IMR-90 (cell line): ENCODE measurements around the gene HSD17B14.

Source experiments
- CEBPB ChIP-seq: IDR thresholded peaks from 2 replicates; pipeline ENCODE4 v1.6.1; 2012; ENCODE audit warnings: low read depth, low read length, improper control_type of control experiment
- MAFK ChIP-seq: IDR thresholded peaks from 2 replicates; pipeline ENCODE4 v1.6.1; 2012; ENCODE audit warnings: low read depth, low read length, improper control_type of control experiment
- MXI1 ChIP-seq: IDR thresholded peaks from 2 replicates; pipeline ENCODE4 v1.6.1; 2012; ENCODE audit warnings: low read depth, mild to moderate bottlenecking, low read length, moderate library complexity, borderline replicate concordance
- POLR2A ChIP-seq: IDR thresholded peaks from 2 replicates; pipeline ENCODE4 v1.6.1; 2012; ENCODE audit warnings: mild to moderate bottlenecking, low read depth, low read length
- TF ChIP-seq, protein P1 (sequence below): conservative IDR thresholded peaks from 2 replicates; pipeline ENCODE4 v1.5.1; 2012; ENCODE audit warnings: mild to moderate bottlenecking, low read depth, low read length, improper control_type of control experiment

DNA sequence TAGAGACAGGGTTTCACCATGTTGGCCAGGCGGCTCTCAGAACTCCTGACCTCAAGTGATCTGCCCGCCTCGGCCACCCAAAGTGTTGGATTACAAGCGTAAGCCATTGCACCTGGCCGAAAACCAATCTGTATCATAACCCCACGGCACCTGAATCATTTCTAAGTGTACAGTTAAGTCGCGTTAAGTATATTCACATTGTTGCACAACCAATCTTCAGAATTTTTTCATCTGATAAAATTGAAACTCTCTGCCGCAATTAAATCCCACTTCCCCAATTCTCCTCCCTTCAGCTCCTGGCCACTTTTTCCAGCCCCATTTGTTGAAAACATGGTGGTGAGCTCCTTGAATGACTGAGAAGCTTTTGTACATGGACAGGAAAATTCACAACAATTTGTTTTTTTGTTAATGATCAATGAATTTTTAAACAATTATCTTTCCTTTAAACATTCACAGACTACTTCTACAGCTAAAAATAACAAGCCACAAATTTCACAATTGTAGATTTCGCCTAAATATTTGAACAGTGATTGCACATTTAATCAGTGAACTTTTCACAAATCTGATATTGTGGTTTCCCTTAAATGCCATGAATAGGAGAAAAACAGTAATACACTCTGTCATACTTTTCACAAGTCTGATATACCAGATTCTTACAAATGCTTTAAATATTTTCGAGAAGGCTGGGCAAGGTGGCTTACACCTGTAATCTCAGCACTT, 67.1 kb downstream of the HSD17B14 start:
- TF ChIP-seq CEBPB (no peak), MAFK (no peak), POLR2A (no peak), MXI1 (no peak)
- TF ChIP-seq, protein P1, sequence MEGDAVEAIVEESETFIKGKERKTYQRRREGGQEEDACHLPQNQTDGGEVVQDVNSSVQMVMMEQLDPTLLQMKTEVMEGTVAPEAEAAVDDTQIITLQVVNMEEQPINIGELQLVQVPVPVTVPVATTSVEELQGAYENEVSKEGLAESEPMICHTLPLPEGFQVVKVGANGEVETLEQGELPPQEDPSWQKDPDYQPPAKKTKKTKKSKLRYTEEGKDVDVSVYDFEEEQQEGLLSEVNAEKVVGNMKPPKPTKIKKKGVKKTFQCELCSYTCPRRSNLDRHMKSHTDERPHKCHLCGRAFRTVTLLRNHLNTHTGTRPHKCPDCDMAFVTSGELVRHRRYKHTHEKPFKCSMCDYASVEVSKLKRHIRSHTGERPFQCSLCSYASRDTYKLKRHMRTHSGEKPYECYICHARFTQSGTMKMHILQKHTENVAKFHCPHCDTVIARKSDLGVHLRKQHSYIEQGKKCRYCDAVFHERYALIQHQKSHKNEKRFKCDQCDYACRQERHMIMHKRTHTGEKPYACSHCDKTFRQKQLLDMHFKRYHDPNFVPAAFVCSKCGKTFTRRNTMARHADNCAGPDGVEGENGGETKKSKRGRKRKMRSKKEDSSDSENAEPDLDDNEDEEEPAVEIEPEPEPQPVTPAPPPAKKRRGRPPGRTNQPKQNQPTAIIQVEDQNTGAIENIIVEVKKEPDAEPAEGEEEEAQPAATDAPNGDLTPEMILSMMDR: no peak
